DMS 273 (cell line): ENCODE measurements around the gene PCBD1.

Experiments
- DNase-seq: peaks from one replicate; lab custom pipeline; 2025; ENCODE audit not compliant: unreplicated experiment; lab: John Stamatoyannopoulos, UW

Gene PCBD1

GRCh38 chr10:70918851-70919530 lies 30.6 kb upstream of the PCBD1 start:
- peak; percentile 77 for DNase-seq

GRCh38 chr10:70917635-70918034 lies 29.3 kb upstream of the PCBD1 start:
- DNase-seq = no peak

GRCh38 chr10:70917226-70917625 lies 28.9 kb upstream of the PCBD1 start:
- no peak for DNase-seq

- DNase-seq = no peak
Measured at GRCh38 chr10:70916241-70916640, 27.9 kb upstream of the PCBD1 start.

GRCh38 chr10:70915806-70916205 lies 27.4 kb upstream of the PCBD1 start:
- no peak for DNase-seq

GRCh38 chr10:70915206-70915605 lies 26.8 kb upstream of the PCBD1 start:
- no peak for DNase-seq

- no peak for DNase-seq
Measured at GRCh38 chr10:70914316-70914864, 26.0 kb upstream of the PCBD1 start.

GRCh38 chr10:70913893-70914240 lies 25.5 kb upstream of the PCBD1 start:
- no peak for DNase-seq

GRCh38 chr10:70913191-70913892 lies 25.0 kb upstream of the PCBD1 start:
- DNase-seq = no peak

- no peak for DNase-seq
Measured at GRCh38 chr10:70912556-70912955, 24.2 kb upstream of the PCBD1 start.

GRCh38 chr10:70911386-70911785 lies 23.0 kb upstream of the PCBD1 start:
- no peak for DNase-seq

GRCh38 chr10:70910486-70911341 lies 22.3 kb upstream of the PCBD1 start:
- DNase-seq = no peak

- no peak for DNase-seq
Measured at GRCh38 chr10:70909326-70909935, 21.1 kb upstream of the PCBD1 start.

- no peak for DNase-seq
Measured at GRCh38 chr10:70908406-70909296, 20.3 kb upstream of the PCBD1 start.

- DNase-seq = no peak
Measured at GRCh38 chr10:70907637-70908405, 19.5 kb upstream of the PCBD1 start.

GRCh38 chr10:70906953-70907636 lies 18.7 kb upstream of the PCBD1 start:
- no peak for DNase-seq

- no peak for DNase-seq
Measured at GRCh38 chr10:70906031-70906783, 17.8 kb upstream of the PCBD1 start.
